Neural cell (in vitro differentiated cells): ENCODE results near the gene SOX5. TPM values are rescaled to one million over a fixed set of nuclear protein-coding genes. Genes with fewer than 3 reads are reported as not detected.

Source experiments
- H2AFZ ChIP-seq: fragments of 200-600, 300-800 bp; sonication (generic), shearing (Covaris generic); 2 replicates; pipeline ENCODE4 v1.6.0; 2014; ENCODE audit warnings: low read depth, mild to moderate bottlenecking, antibody characterized with exemption, low read length, moderate library complexity
- H3F3A ChIP-seq: fragments of 200-600 bp; shearing (Covaris generic); 2 replicates; pipeline ENCODE4 v1.6.1; 2016; ENCODE audit warnings: mild to moderate bottlenecking, moderate library complexity, mixed read lengths, antibody characterized with exemption, low read length; ENCODE audit not compliant: insufficient read depth, poor library complexity, severe bottlenecking
- H3K27ac ChIP-seq: fragments of 200-600, 300-800 bp; sonication (generic), shearing (Covaris generic); 2 replicates; pipeline ENCODE4 v1.5.1; 2014; ENCODE audit warnings: mild to moderate bottlenecking, low read length, moderate library complexity
- H3K27me3 ChIP-seq: fragments of 300-800, 200-600 bp; sonication (generic), shearing (Covaris generic); 2 replicates; pipeline ENCODE4 v1.6.0; 2014; ENCODE audit warnings: mild to moderate bottlenecking, low read depth, low read length, moderate library complexity; ENCODE audit not compliant: insufficient read depth
- H3K36me3 ChIP-seq: fragments of 300-800, 200-600 bp; sonication (generic), shearing (Covaris generic); 2 replicates; pipeline ENCODE4 v1.5.1; 2014; ENCODE audit warnings: mild to moderate bottlenecking, antibody characterized with exemption, low read length, moderate library complexity; ENCODE audit not compliant: insufficient read depth
- H3K4me2 ChIP-seq: fragments of 300-800, 200-600 bp; sonication (generic), shearing (Covaris generic); 2 replicates; pipeline ENCODE4 v1.6.0; 2014; ENCODE audit warnings: mild to moderate bottlenecking, low read length
- H3K4me3 ChIP-seq: fragments of 300-800, 200-600 bp; sonication (generic), shearing (Covaris generic); 2 replicates; pipeline ENCODE4 v1.5.1; 2014; ENCODE audit warnings: mild to moderate bottlenecking, low read length, moderate library complexity
- H3K79me2 ChIP-seq: fragments of 200-600 bp; shearing (Covaris generic); replicated peaks from 2 replicates; pipeline ENCODE4 v1.6.0; 2014; ENCODE audit warnings: mild to moderate bottlenecking, low read length, moderate library complexity; ENCODE audit not compliant: insufficient read depth
- H3K9ac ChIP-seq: fragments of 300-800, 200-600 bp; sonication (generic), shearing (Covaris generic); 2 replicates; pipeline ENCODE4 v1.6.1; 2016; ENCODE audit warnings: mild to moderate bottlenecking, low read length, mixed read lengths
- H3K9me2 ChIP-seq: fragments of 200-600 bp; shearing (Covaris generic); 2 replicates; pipeline ENCODE4 v1.6.1; 2016; ENCODE audit warnings: mild to moderate bottlenecking, low read length, mixed read lengths; ENCODE audit not compliant: insufficient read depth
- H3K9me3 ChIP-seq: fragments of 200-600, 300-800 bp; sonication (generic), shearing (Covaris generic); 2 replicates; pipeline ENCODE4 v1.6.1; 2016; ENCODE audit warnings: mild to moderate bottlenecking, mixed run types, low read length, moderate library complexity, mixed read lengths
- H4K20me1 ChIP-seq: fragments of 200-600 bp; shearing (Covaris generic); 2 replicates; pipeline ENCODE4 v1.6.1; 2016; ENCODE audit warnings: mild to moderate bottlenecking, mixed run types; ENCODE audit not compliant: insufficient read depth
- CTCF ChIP-seq: fragments of 450-650 bp; IDR thresholded peaks from 2 replicates; pipeline ENCODE4 v1.5.1; 2014; ENCODE audit warnings: antibody characterized with exemption, mild to moderate bottlenecking, moderate library complexity; ENCODE audit not compliant: poor library complexity, severe bottlenecking
- EP300 ChIP-seq: fragments of 450-650 bp; conservative IDR thresholded peaks from 2 replicates; pipeline ENCODE4 v1.6.1; 2014; ENCODE audit warnings: antibody characterized with exemption, mild to moderate bottlenecking, moderate library complexity; ENCODE audit not compliant: poor library complexity, severe bottlenecking
- EZH2 ChIP-seq: fragments of 200-600, 300-800 bp; shearing (Covaris generic), sonication (generic); IDR thresholded peaks from 2 replicates; pipeline ENCODE4 v1.6.1; 2014; ENCODE audit warnings: antibody characterized with exemption, low read length, borderline replicate concordance, mild to moderate bottlenecking; ENCODE audit not compliant: insufficient read depth, poor library complexity, severe bottlenecking
- MXI1 ChIP-seq: fragments of 450-650 bp; conservative IDR thresholded peaks from 2 replicates; pipeline ENCODE4 v1.6.1; 2014; ENCODE audit warnings: antibody characterized with exemption, mild to moderate bottlenecking; ENCODE audit not compliant: poor library complexity, severe bottlenecking
- POLR2AphosphoS5 ChIP-seq: IDR thresholded peaks from 2 replicates; pipeline ENCODE4 v1.6.1; 2012
- RAD21 ChIP-seq: fragments of 450-650 bp; conservative IDR thresholded peaks from 2 replicates; pipeline ENCODE4 v1.6.1; 2014; ENCODE audit warnings: antibody characterized with exemption, mild to moderate bottlenecking, moderate library complexity
- REST ChIP-seq: IDR thresholded peaks from 2 replicates; pipeline ENCODE4 v1.6.1; 2012; ENCODE audit warnings: borderline replicate concordance
- SMC3 ChIP-seq: fragments of 450-650 bp; conservative IDR thresholded peaks from 2 replicates; pipeline ENCODE4 v1.6.1; 2014; ENCODE audit warnings: antibody characterized with exemption, mild to moderate bottlenecking, moderate library complexity; ENCODE audit not compliant: poor library complexity
- TAF1 ChIP-seq: IDR thresholded peaks from 2 replicates; pipeline ENCODE4 v1.6.1; 2012; ENCODE audit warnings: low read depth
- polyA plus RNA-seq: library from polyadenylated mRNA; depleted of rRNA; stranded (reverse); fragments of >200 nt; gene quantifications from 2 replicates; pipeline ENCODE4 v1.2.3, GENCODE V29; 2014

The SOX5 gene
- polyA plus RNA-seq, 1 donor from 2014 or later: 1.8 TPM

- Histone ChIP-seq H3K9me2 (no peaks in the 10 kb centered on the region), H3K9me3 (no peaks in the 10 kb centered on the region), H3K27ac (no peak overlapping the region), H4K20me1 (no peaks in the 10 kb centered on the region), H3K4me3 (no peak overlapping the region), H3F3A (no peaks in the 10 kb centered on the region), H3K9ac (no peak overlapping the region), H3K4me2 (no peak overlapping the region), H2AFZ (no peak overlapping the region), H3K79me2 (peaks cover 13% of the 10 kb centered on the region), H3K27me3 (no peaks in the 10 kb centered on the region), H3K36me3 (no peaks in the 10 kb centered on the region)
- no peak for TF ChIP-seq EP300
- TF ChIP-seq CTCF: no peak
- TF ChIP-seq TAF1: no peak
- no peak for TF ChIP-seq EZH2
- TF ChIP-seq RAD21: no peak
- no peak for TF ChIP-seq REST
- no peak for TF ChIP-seq MXI1
- no peak for TF ChIP-seq POLR2AphosphoS5
- no peak for TF ChIP-seq SMC3
These were observed 105.5 kb downstream of the SOX5 start for GRCh38 chr12:23843958-23844357.

- no peaks in the 10 kb centered on the region for H3F3A ChIP-seq
- no peaks in the 10 kb centered on the region for H3K36me3 ChIP-seq
- no peaks in the 10 kb centered on the region for H3K9me3 ChIP-seq
- no peaks in the 10 kb centered on the region for H3K79me2 ChIP-seq
- no peak overlapping the region for H3K4me2 ChIP-seq
- no peak overlapping the region for H3K9ac ChIP-seq
- no peak overlapping the region for H2AFZ ChIP-seq
- no peak for TF ChIP-seq RAD21
- no peak for TF ChIP-seq POLR2AphosphoS5
- TF ChIP-seq CTCF: no peak
- no peak for TF ChIP-seq EP300
- TF ChIP-seq MXI1: no peak
- TF ChIP-seq TAF1: no peak
- TF ChIP-seq EZH2: no peak
- TF ChIP-seq SMC3: no peak
- no peak for TF ChIP-seq REST
- no peak overlapping the region for H3K4me3 ChIP-seq
- H3K27me3 ChIP-seq: no peaks in the 10 kb centered on the region
- no peak overlapping the region for H3K27ac ChIP-seq
- no peaks in the 10 kb centered on the region for H4K20me1 ChIP-seq
- no peaks in the 10 kb centered on the region for H3K9me2 ChIP-seq
These were observed 115.4 kb downstream of the SOX5 start for GRCh38 chr12:23834076-23834475.
